ENCODE data around the gene VCPKMT.
"Not testable (repeated sequence)": the region's sequence is repeated elsewhere in the genome, so short reads cannot be mapped to it uniquely, and the experiment has no call there.

VCPKMT gene

DNA sequence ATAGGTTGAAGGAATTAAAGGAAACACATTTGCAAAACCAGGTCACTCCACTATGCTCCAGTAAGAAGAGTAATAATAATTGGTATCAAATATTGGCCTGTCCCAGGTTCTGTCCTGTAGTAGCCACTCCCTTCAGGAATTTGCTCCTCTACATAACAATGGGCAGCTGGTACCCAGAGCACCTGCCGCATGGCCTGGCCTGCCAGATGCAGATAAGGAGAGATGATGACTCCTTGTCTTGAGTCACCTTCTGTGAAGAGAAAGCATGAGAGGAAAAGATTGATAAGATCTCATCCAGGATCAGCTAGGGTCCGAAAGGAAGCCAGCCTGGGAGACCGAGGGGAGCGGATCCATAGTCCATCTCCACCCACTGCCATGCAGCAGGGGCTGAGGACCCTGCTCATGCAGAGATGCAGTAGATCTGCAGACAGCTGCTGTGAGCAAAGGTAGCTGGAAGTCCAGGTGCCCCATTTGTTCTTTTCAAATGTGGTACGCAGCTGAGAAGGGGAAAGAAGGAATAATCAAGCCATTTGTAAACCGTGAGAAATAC is 24.3 kb downstream of the VCPKMT start:
- DNase-seq (ENCODE audit: low read depth in 3 of 3): no peak

DNA sequence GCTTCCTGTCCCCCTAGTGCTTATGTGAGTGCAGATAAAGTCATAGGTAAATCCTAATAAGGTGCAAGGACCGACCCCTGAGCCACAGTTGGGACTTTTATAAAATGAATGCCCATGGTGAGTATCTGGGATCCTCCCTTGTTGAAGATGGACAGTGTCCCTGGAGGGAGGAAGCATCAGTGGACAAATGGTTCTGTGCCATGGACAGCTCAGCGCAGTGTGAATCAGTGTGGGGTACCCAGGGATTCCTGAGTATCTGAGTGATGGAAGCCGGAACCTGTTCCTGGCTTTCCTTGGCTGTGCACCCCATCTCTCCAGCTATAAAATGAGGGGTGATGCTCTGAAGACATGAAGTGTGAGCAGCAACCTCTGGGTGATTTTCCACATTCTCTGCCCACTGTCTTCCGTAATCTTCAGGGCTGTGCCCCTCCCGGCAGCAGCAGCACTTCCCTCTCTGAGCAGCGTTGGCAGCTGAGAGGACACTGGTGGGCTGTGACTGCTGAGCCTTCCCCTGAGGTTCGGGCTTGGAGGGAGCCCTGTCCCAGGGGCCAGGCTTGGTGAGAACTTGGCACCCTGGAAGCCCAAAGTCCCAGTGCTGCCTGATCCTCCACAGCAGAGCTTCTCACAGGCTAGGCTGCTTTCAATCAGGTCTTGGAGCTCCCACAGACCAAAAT is 25.0 kb downstream of the VCPKMT start:
- no peak for DNase-seq (ENCODE audit: low read depth in 3 of 3)

DNA sequence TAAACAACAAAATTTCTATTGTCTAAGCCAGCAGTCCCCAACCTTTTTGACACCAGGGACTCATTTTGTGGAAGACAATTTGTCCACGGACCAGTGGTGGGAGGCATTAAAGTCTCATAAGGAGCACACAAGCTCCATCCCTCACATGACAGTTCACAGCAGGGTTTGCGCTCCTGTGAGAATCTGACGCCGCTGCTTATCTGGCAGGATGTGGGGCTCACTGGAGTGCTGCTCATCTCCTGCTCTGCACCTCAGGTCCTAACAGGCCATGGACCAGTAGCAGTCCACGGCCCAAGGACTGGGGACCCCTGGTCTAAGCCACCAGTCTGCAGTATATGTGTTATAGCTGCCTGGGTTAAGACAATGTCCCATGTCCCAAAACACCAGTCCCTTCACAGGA is 27.2 kb downstream of the VCPKMT start:
- no peak for DNase-seq (ENCODE audit: low read depth in 3 of 3)

- DNase-seq (ENCODE audit: low read depth in 3 of 3): no peak
Measured at GRCh38 chr14:50088731-50089130, 27.6 kb downstream of the VCPKMT start.

GRCh38 chr14:50088117-50088515 is 28.3 kb downstream of the VCPKMT start:
- DNase-seq (ENCODE audit: low read depth in 3 of 3): no peak

DNA sequence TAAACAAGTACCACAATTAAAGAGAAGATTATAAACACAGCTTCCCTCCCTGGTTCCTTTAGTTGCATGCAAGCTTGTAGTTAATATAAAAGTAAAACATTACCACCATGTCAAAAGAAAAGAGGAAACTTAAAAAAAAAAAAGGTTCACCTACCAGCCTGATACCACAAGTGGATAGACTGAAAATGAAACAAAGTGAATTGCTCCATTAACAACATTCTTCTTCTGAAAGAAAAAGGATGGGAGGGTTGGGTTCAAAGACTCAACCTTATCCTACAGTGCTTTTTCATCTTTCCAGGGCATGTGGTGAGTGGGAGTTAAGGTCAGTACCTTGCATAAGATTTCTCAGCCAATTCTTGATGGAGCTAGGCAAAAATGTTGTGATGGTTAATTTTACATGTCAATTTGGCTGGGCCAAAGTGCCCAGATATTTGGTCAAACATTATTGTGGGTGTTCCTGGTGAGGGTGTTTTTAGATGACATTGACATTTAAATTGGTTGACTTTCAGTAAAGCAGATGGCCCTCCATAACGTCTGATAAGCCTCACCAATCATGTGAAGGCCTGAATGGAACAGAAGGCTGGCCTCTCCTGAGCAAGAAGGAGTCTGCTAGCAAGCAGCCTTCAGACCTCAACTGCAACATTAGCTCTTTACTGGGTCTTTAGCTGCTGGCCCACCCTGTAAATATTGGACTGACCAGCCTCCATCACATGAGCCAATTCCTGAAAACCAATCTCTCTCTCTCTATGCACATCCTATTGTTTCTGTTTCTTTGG is 28.8 kb downstream of the VCPKMT start:
- no peak for DNase-seq (ENCODE audit: low read depth in 3 of 3)

DNA sequence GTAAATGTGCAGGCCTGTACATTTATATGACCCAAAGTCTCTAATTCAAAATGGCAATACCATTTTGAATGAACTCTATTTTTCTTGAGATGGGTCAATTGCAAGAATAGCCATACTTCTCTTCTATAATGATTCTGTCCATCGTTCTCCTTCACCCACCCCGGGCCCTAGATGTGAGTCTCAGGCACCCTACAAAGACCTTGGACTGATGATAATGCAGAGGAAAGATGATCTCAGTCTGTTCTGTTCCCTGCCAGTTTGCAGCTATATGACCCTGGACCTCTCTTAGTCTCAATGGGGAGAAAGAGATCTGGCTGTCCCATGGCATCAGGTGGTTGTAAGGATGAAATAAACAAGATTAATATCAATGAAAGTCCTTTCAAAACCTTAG is 30.1 kb downstream of the VCPKMT start:
- no peak for DNase-seq (ENCODE audit: low read depth in 3 of 3)

- DNase-seq (ENCODE audit: low read depth in 3 of 3): no peak
Measured at GRCh38 chr14:50085570-50086320, 30.6 kb downstream of the VCPKMT start.

DNA sequence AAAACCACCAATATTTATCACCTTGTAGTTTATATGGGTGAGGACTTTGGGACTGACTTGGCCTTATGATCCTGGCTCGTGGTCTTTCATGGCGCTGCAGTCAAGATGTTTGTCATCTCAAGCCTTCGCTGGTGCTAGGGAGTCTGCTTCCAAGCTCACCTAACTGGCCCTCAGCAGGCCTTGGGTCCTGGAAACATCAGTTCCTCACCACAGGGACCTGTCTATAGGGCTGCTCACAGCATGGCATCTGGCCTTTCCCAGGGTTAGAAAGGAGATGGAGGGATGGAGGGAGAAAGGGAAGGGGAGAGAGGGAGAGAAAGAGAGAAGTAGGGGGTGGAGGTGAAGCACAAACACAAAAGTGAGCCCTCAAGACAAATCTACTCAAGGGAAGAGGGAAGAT is 31.7 kb downstream of the VCPKMT start:
- no peak for DNase-seq (ENCODE audit: low read depth in 3 of 3)

DNA sequence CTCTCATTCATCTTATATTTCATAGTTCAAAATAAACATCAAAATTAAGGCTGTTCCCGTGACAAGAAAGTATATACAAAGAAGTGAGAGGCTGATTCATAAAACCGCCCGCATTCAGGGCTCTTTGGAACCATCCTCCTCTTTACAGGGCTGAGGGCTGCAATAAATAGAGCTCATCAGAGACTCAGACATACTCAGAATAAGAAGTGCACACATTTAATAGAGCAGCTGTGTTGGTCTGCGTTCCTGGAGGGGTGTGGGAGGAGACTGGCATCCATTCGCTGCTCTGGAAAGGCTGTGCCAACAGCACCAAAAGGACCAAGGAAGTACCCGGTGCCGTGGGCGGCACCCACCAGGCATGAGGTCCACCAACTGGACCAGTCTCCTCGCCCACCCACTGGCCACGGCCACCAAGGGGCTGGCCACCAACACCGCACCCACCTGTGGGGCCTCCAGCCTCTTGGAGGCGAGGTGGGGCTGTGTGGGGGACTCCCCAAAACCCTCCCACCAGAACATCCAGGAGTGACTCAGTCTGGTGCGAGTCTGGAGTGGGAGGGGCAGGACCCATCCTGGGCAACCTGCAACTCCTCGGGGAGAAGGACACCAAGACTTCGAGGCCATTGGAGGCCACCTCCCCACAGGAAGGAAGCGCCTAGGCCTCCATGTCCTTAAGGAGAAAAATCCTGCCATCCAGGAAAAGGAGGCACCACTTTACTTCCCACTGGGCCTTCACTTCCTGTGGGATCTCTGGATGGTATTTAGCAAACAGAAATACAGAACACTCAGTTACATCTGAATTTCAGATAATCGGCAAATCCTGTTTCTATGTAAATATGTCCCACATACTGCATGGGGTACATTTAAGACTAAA is 32.7 kb downstream of the VCPKMT start:
- peak in 2 of 3 donors; percentile 47 to 65 for DNase-seq (ENCODE audit: low read depth in 3 of 3)

DNA sequence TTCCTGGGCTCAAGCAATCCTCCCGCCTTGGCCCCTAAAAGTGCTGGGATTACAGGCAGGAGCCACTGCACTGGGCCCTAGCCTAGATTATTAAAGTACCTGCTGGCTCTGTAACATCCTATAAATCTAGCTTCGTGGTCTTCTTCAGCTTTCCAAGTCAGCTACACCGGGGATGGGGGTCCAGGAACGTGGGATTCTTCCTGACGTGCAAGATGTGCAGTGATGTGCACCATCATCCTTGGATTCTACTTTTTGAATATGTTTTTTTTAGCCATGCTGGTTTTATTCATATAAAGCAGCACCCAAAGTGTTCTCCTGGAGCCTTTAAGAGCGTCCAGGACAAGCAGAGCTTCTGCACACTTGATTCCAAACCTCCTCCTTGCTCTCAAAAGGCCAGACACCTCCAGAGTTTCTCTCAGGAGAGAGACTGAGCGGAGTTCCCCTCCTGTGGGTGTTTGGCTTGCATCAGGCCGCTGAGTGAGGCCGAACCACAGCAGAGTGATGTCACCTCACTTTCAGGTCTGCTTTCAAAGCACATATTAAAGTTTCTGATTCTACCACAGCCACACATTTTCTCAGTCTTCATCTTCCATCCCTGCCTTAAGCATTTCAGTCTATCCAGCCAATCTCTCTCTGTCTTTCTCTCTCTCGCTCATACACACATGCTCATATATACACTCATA is 33.4 kb downstream of the VCPKMT start:
- peak; percentile 75 to 83 (median 77) for DNase-seq (ENCODE audit: low read depth in 3 of 3)

DNA sequence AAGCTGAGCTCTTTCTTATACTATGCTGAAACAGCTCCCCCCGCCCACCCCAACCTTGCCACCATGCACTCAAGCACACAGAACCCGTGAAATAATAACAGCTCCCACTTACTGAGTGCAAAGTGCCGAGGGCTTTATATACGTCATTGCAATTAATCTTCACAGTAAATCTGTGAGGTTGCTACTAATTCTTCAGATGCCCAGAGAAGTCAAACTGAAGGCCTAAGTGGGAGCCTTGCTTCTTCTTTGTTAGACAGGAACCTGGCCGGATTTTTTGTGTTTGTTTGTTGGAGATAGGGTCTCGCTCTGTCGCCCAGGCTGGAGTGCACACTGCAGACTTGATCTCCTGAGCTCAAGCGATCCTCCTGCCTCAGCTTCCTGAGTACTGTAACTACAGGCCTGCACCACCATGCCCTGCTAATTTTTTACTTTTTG is 34.0 kb downstream of the VCPKMT start:
- DNase-seq (ENCODE audit: low read depth in 3 of 3): no peak

DNA sequence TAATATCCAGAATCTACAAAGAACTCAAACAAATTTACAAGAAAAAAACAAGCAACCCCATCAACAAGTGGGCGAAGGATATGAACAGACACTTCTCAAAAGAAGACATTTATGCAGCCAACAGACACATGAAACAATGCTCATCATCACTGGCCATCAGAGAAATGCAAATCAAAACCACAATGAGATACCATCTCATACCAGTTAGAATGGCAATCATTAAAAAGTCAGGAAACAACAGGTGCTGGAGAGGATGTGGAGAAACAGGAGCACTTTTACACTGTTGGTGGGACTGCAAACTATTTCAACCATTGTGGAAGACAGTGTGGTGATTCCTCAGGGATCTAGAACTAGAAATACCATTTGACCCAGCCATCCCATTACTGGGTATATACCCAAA is 37.3 kb downstream of the VCPKMT start:
- not testable (repeated sequence) for DNase-seq (ENCODE audit: low read depth in 3 of 3)

DNA sequence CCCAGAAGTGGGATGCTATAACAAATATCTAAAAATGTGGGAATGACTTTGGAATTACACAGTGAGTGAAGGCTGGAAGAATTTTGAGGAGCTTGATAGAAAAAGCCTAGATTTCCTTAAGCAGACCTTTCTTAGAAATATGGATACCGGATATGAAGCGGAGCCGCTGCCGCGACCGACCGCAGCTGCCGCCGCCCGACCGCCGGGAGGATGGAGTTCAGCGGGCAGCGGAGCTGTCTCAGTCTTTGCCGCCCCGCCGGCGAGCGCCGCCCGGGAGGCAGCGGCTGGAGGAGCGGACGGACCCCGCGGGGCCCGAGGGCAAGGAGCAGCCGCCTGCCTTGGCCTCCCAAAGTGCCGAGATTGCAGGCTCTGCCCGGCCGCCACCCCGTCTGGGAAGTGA is 42.7 kb downstream of the VCPKMT start:
- DNase-seq (ENCODE audit: low read depth in 3 of 3): not testable (repeated sequence)

DNA sequence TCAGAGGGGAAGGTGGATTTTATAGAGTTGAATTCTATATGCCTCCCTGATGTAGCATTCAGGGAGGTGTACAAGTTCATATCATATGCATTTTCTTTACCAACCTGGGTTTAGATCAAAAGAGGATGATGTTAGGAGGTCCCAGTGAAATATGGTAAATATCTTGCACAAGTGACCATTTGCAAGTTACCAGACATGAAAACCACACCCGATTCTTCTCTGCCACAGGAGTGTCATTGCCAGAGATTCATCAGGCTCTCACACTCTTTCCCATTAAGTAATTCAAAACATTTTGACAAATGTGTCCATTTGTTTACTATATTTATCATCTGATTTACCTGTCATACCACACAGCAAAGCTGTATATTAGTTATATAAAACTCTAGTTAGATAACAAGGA is 44.0 kb downstream of the VCPKMT start:
- DNase-seq (ENCODE audit: low read depth in 3 of 3): no peak

GRCh38 chr14:50070840-50071548 is 45.4 kb downstream of the VCPKMT start:
- no peak for DNase-seq (ENCODE audit: low read depth in 3 of 3)

DNA sequence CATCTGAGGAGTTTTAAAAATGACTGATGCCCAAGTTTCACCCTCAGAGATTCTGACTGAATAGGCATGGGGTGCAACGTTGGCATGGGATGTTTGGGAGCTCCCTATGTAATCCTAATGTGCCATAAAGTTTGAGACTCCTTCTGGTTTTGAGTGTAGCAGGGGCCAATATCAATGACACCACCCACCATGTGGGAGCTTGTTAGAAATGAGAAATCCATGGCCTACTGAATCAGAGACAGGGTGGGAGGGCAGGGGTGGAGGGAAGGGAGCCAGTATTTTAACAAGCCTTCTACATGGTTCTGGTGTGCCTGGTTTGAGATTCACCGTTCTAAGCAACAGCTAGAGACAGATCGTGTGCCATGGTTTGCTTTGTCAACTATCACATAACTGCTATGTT is 46.1 kb downstream of the VCPKMT start:
- no peak for DNase-seq (ENCODE audit: low read depth in 3 of 3)

DNA sequence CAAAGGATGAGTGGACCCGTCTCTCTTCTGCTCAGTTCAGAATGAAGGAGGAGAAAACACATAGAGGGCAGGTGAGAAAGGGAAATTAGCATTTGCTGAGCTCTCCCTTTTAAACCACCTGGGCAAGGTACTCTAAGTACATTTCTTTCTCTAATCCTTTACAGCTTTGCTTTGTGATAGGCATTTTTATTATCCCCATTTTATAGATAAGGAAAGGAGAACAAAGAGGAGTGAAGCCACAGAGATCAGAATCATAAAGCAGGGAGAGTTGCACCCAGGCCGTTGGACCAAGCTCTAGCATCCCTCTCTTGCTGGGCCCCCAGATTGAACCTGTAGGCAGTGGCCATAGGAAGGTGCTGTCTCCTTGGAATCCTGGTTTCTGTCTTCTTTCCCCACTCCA is 47.0 kb downstream of the VCPKMT start:
- DNase-seq (ENCODE audit: low read depth in 3 of 3): no peak

DNA sequence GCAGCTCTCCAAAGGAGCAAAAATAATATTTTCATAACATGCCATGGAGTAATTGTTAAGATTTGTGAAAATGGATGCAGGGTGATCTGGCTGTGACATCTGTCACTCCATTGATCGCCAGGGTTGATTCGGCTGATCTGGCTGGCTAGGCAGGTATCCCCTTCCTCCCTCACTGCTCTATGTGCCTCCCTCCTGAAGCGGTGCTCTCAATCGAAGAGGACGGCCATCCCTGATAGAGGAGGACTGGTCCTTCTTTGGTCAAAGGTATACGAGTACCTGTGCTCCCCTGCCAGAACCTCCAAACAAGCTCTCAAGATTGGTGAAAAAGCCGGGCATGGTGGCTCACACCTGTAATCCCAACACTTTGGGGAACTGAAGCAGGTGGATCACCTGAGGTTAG is 47.9 kb downstream of the VCPKMT start:
- DNase-seq (ENCODE audit: low read depth in 3 of 3): no peak
